Measurements from ENCODE around the gene TFF3.

DNA sequence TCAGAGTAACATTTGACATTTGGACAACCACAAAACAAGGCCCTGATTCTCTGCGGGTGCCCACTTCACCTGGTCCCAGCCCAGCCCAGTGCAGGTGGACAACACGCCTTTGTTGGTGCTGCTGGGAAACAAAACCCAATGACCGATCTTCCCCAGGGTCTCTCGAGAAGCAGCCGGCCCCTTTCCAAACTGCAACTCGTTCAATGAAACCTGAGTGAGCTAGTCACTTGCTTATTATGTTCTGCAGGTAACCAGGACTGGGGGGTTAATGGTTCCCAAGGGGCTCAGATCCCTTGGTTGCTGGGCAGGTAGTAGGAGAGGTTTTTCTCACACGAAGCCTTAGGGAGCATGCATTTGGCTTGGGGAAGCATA, 53.4 kb downstream of the TFF3 start:
- TF ChIP-seq YY1 (IDR thresholded peaks at IDR 0.05; ENCODE audit: insufficient read depth, insufficient read length): no peak
- TF ChIP-seq ZNF274 (IDR thresholded peaks at IDR 0.05; ENCODE audit: low read depth, low read length): no peak

Data from NT2/D1 (cell line).